Endothelial cell of umbilical vein (primary cell): ENCODE measurements around the gene PARD6G. TPM values are rescaled to one million over a fixed set of nuclear protein-coding genes. Genes with fewer than 3 reads are reported as not detected.

ENCODE experiments used
- BruUV-seq: library from RNA; stranded (reverse); fragments of 400-500 nt; replicated peaks from 2 replicates; lab custom pipeline; 2021; lab: Mats Ljungman, UMichigan
- CTCF ChIA-PET: fragments of 300-600, 350-600 bp; sonication (Branson Sonifier 250); formaldehyde crosslinking; loops from one replicate; lab custom pipeline; 2021; ENCODE audit warnings: antibody characterized with exemption, inconsistent platforms; lab: Charles Lee
- POLR2A ChIA-PET: fragments of 300-600, 350-600 bp; sonication (Branson Sonifier 250); formaldehyde crosslinking; loops from one replicate; lab custom pipeline; 2021; ENCODE audit warnings: antibody characterized with exemption, inconsistent platforms; lab: Charles Lee
- DNase-seq: peaks from one replicate; pipeline ENCODE4 v3.0.0-alpha.2; 2011; ENCODE audit warnings: low read depth, low spot score
- FAIRE-seq: peaks from 2 replicates; lab custom pipeline; 2011; peaks lifted over from hg19 to GRCh38; lab: Jason Lieb, UNC
- H2AFZ ChIP-seq: 2 replicates; pipeline ENCODE4 v1.6.0; 2012; ENCODE audit warnings: low read depth, low read length, control low read depth, inconsistent platforms
- H3K27ac ChIP-seq: 2 replicates; pipeline ENCODE4 v1.5.1; 2011; ENCODE audit warnings: low read depth, mild to moderate bottlenecking, control low read depth, low read length, moderate library complexity; ENCODE audit not compliant: insufficient read depth
- H3K27me3 ChIP-seq, 2 experiments: 2 replicates each; pipeline versions ENCODE4 v1.6.0 to v1.6.1; 2011; ENCODE audit warnings: low read length in 2 of 2, mixed read lengths in 1 of 2; ENCODE audit not compliant: control insufficient read depth in 2 of 2, insufficient read depth in 2 of 2
- H3K36me3 ChIP-seq, 2 experiments: 2 replicates in 1 of 2; 3 replicates in 1 of 2; pipeline ENCODE4 v1.5.1; 2011; ENCODE audit warnings: low read length in 2 of 2, mild to moderate bottlenecking in 1 of 2, moderate library complexity in 1 of 2; ENCODE audit not compliant: control insufficient read depth in 2 of 2, insufficient read depth in 2 of 2; ENCODE audit errors: extremely low read depth in 1 of 2
- H3K4me1 ChIP-seq: 3 replicates; pipeline ENCODE4 v1.5.1; 2011; ENCODE audit warnings: mild to moderate bottlenecking, low read length; ENCODE audit not compliant: control insufficient read depth, insufficient read depth; ENCODE audit errors: extremely low read depth
- H3K4me2 ChIP-seq: 2 replicates; pipeline ENCODE4 v1.6.1; 2011; ENCODE audit warnings: low read length, control low read depth, mixed read lengths; ENCODE audit not compliant: insufficient read depth
- H3K4me3 ChIP-seq, 3 experiments: fragments of 200-600 bp in 1 of 3; sonication (generic), shearing (Covaris generic) in 1 of 3; replicated peaks in 1 of 3; 2 replicates each; pipeline ENCODE4 v1.5.1; 2011 to 2016; ENCODE audit warnings: control low read depth in 3 of 3, low read length in 3 of 3, mild to moderate bottlenecking in 2 of 3, inconsistent platforms in 1 of 3, low read depth in 1 of 3, moderate library complexity in 1 of 3; ENCODE audit not compliant: insufficient read depth in 1 of 3
- H3K79me2 ChIP-seq: 2 replicates; pipeline ENCODE4 v1.6.0; 2012; ENCODE audit warnings: low read length, inconsistent platforms; ENCODE audit not compliant: control insufficient read depth, insufficient read depth
- H3K9ac ChIP-seq: replicated peaks from 2 replicates; pipeline ENCODE3; 2011; ENCODE audit warnings: low read length, control low read depth; ENCODE audit not compliant: insufficient read depth; ENCODE audit errors: extremely low read depth
- H3K9me1 ChIP-seq: replicated peaks from 3 replicates; pipeline ENCODE4 v1.6.0; 2011; ENCODE audit warnings: mild to moderate bottlenecking, low read length; ENCODE audit not compliant: control insufficient read depth, insufficient read depth; ENCODE audit errors: extremely low read depth
- H3K9me3 ChIP-seq: replicated peaks from 2 replicates; pipeline ENCODE4 v1.5.1; 2012; ENCODE audit warnings: low read length, inconsistent platforms; ENCODE audit not compliant: control insufficient read depth, insufficient read depth
- H4K20me1 ChIP-seq: replicated peaks from 2 replicates; pipeline ENCODE3; 2011; ENCODE audit warnings: mild to moderate bottlenecking, low read length; ENCODE audit not compliant: control insufficient read depth, insufficient read depth; ENCODE audit errors: extremely low read depth
- CTCF ChIP-seq, 2 donors: IDR thresholded peaks; 1 replicate in 1 of 2; 2 replicates in 1 of 2; pipeline ENCODE4 v1.5.1; 2011; ENCODE audit warnings: low read length in 2 of 2, mild to moderate bottlenecking in 2 of 2, moderate library complexity in 2 of 2, control low read depth in 1 of 2, inconsistent platforms in 1 of 2, low read depth in 1 of 2; ENCODE audit not compliant: insufficient read depth in 1 of 2; ENCODE audit errors: extremely low read depth in 1 of 2
- EZH2 ChIP-seq: IDR thresholded peaks from 2 replicates; pipeline ENCODE4 v1.6.1; 2012; ENCODE audit warnings: borderline replicate concordance, low read depth, mild to moderate bottlenecking, moderate library complexity, low read length, inconsistent platforms; ENCODE audit not compliant: severe bottlenecking
- FOS ChIP-seq: IDR thresholded peaks from 2 replicates; pipeline ENCODE4 v1.6.1; 2011; ENCODE audit warnings: mild to moderate bottlenecking, low read length, moderate library complexity, borderline replicate concordance; ENCODE audit not compliant: insufficient read depth
- GATA2 ChIP-seq: IDR thresholded peaks from 2 replicates; pipeline ENCODE4 v1.7.0; 2011; ENCODE audit warnings: low read depth, mild to moderate bottlenecking, moderate library complexity, mixed read lengths, low read length; ENCODE audit not compliant: insufficient read length, insufficient read depth
- JUN ChIP-seq: IDR thresholded peaks from 2 replicates; pipeline ENCODE4 v1.6.1; 2011; ENCODE audit warnings: borderline replicate concordance, low read depth; ENCODE audit not compliant: insufficient read length, insufficient read depth
- MAX ChIP-seq: IDR thresholded peaks from 2 replicates; pipeline ENCODE4 v1.6.1; 2011; ENCODE audit not compliant: insufficient read depth, insufficient read length
- MYC ChIP-seq: IDR thresholded peaks from one replicate; pipeline ENCODE4 v1.6.1; 2011; ENCODE audit warnings: mild to moderate bottlenecking, low read depth, low read length
- POLR2A ChIP-seq: IDR thresholded peaks from 2 replicates; pipeline ENCODE4 v1.6.1; 2012; ENCODE audit warnings: low read depth, mild to moderate bottlenecking, control low read depth, low read length
- POLR2AphosphoS5 ChIP-seq: IDR thresholded peaks from 2 replicates; pipeline ENCODE4 v1.6.1; 2012; ENCODE audit warnings: low read depth, mild to moderate bottlenecking, control low read depth, low read length, moderate library complexity; ENCODE audit not compliant: insufficient read depth
- dilution Hi-C: fragments of 300-500 bp; cut with MboI; formaldehyde crosslinking; loops from one replicate; pipeline ENCODE4 v1.15.0; 2019; ENCODE audit warnings: low sequenced_read_pairs; ENCODE audit not compliant: extremely low pct_ligation_motif_present
- intact Hi-C: fragments of 100-400 bp; cut with micrococcal nuclease; formaldehyde crosslinking; loops from one replicate; pipeline ENCODE4 v1.10.0; 2022
- polyA plus RNA-seq, 4 experiments: library from polyadenylated mRNA; depleted of rRNA in 3 of 4; stranded (reverse) in 3 of 4; unstranded in 1 of 4; fragments of >200 nt; gene quantifications; 2 replicates each; pipeline versions ENCODE4 v1.2.1 to v1.2.3, GENCODE V29; 2011 to 2012; ENCODE audit warnings: missing spikeins in 1 of 4
- total RNA-seq: library from RNA; stranded (reverse); gene quantifications from 2 replicates; pipeline ENCODE4 v1.2.3, GENCODE V29; 2021

Gene PARD6G
- total and polyA plus RNA-seq, 2 donors (not counting 3 experiments of a cell fraction or from before 2014, with no cell fraction given): 1.2 to 1.8 TPM

GRCh38 chr18:80232710-80233109, 14.6 kb downstream of the PARD6G start:
- intact Hi-C loops (no loop called here), dilution Hi-C loops (no loop called here)
- H3K79me2 ChIP-seq: no peaks in the 10 kb centered on the region
- no peak overlapping the region for H3K4me2 ChIP-seq
- H3K27ac ChIP-seq: no peak overlapping the region
- TF ChIP-seq FOS (no peak), MAX (no peak), GATA2 (no peak), CTCF (IDR thresholded peaks at IDR 0.05; ENCODE audit: extremely low read depth in 1 of 2, insufficient read depth in 1 of 2, low read depth in 1 of 2, low read length in 2 of 2) (no peak), POLR2AphosphoS5 (no peak), EZH2 (no peak), MYC (no peak), POLR2A (no peak), JUN (no peak)
- ChIA-PET CTCF (no interaction called here), POLR2A (no interaction called here)
- H3K9me1 ChIP-seq: no peaks in the 10 kb centered on the region
- H3K9me3 ChIP-seq: no peaks in the 10 kb centered on the region
- no peak overlapping the region for H3K4me3 ChIP-seq
- FAIRE-seq (no peak), DNase-seq (no peak)
- no TSS peak for BruUV-seq
- H3K9ac ChIP-seq: no peak overlapping the region
- no peaks in the 10 kb centered on the region for H3K27me3 ChIP-seq
- H2AFZ ChIP-seq: no peak overlapping the region
- H4K20me1 ChIP-seq: no peaks in the 10 kb centered on the region
- H3K4me1 ChIP-seq: no peaks in the 10 kb centered on the region
- H3K36me3 ChIP-seq: no peaks in the 10 kb centered on the region
